Activated T-cell treated with anti-CD3 and anti-CD28 coated beads for 1 hour (primary cell): ENCODE measurements around the gene RPS3.
A peak's percentile ranks its signal among the peaks of the same experiment; 100 is the strongest.

Experiments used
- DNase-seq: peaks from one replicate; pipeline ENCODE4 v3.0.0-alpha.2; 2020; ENCODE audit warnings: low read depth

The RPS3 gene

GRCh38 chr11:75435571-75435925 lies 36.2 kb downstream of the RPS3 start:
- no peak for DNase-seq

DNA sequence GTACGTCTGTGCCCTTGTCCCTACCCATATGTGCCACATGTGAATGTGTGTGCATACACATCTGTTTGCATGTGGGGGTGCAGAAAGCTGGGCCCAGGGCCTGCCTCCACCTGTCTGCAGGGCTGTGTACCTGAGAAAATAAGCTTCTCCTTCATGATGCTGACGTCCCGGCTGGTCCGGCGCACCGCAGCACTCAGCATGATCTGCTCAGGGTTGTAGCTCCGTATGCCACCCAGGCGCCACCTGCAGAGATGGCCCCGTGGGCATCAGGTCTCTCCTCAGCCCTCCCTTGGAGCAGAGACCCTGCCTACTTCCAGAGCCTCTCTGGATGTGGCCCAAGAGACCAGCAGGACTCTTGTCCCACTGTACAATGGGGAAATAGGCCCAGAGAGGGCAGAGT lies 37.5 kb downstream of the RPS3 start:
- no peak for DNase-seq

- no peak for DNase-seq
These were observed 38.8 kb downstream of the RPS3 start for GRCh38 chr11:75437966-75438659.

DNA sequence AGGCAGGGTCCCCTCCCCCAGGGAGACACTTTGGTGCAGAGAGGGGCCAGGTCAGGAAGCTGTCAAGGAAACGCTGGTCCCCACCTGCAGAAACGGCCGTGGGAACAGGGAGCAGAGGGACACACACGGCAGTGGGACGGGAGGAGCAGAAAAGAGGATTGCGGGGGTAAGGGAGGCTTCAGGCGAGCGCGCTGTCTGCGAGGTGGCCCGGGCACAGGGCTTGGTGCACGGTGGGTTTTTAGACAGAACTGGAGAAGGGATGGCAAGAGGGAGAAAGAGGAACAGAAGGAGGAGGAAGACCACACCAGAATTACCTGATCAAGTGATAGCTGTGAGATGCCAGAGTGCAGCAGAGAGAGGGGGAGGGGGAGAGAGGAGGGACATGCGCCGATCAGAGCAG lies 39.7 kb downstream of the RPS3 start:
- DNase-seq: no peak

GRCh38 chr11:75439495-75440120 lies 40.3 kb downstream of the RPS3 start:
- DNase-seq: no peak

DNA sequence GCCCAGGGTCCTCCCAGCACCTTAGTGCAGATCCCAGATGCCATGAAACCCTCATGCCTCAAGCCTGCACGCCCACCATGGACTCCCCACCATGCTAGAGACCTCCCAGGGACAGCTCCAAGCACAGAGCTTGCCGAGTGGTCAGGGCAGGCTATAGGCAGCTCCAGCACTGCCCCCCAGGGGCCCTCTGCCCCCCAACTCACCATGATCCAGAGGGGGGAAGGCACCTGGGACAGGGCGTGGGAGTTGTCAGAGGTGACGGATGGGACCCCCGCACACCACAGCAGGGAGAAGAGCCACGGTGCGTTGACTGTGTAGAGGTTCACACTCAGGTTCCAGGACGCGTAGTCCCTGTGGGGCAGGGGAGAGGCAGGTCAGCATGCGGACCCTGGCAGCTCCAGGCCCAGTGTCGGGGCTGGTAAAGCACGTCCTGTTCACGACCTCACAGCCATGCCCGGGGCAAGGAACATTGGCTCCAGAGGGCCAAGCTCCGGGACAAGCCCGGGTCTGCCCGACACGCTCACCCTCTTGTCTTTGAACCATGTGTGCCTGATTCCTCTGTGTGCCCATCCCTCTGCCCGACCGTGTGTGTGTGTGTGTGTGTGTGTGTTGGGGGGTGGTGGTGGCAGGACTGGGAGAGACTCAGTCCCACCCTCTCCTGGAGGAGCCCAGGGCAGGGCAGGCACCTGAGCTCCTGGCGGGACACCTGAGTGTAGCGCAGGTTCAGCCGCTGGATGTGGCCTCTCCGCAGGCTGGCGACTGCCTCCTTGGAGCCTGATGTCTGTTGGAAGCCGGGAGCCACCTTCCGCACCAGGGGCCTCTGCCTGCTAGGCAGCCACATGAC lies 41.9 kb downstream of the RPS3 start:
- DNase-seq: no peak

DNA sequence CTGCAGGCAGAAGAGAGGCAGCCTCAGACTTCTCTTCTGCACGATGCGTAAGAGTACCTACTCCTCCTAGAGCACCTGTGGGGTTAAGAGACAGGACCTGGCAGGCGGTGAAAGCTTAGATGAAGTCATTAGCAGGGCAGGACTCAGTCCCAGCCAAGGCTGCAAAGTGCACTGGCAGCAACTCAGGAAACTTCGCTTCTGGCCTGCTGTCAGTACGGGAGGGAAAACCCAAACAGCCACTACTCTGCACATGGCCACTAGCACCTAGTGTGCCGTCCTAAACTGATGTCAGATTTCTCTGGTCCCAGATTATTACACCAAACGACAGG lies 42.5 kb downstream of the RPS3 start:
- no peak for DNase-seq

DNA sequence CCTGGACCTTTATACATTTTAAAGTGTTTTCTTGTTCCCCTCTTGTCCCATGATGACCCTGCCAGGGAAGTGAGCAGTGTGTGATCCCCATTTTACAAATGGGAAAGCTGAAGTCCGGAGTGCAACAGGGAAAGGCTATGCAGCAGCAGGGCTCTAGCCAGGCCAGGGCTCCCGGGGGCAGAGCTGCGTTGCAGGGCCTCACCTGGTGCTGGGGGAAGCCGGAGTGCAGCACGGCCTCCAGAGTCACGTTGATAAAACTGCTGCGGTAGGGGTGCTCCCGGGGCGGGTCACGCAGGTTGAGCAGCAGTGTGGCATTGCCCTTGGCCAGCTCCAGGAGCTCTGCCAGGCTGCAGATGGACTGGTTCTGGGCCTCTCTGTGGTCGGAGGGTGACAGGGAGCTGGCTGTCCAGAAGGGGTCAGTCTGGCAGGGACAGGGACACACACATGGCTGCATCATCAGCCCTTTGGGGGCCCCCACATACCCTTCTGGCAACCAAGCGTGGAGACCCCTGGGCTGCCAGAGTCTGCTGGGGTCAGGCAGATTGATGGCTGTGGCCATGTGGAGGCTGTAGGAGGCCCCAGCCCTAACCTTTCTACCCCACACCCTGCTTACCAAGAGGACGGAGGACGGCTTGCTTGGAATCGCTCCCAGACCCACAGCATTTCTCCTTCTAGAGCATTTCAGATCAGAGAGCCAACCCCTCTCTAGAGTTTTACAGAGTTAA lies 43.0 kb downstream of the RPS3 start:
- no peak for DNase-seq

DNA sequence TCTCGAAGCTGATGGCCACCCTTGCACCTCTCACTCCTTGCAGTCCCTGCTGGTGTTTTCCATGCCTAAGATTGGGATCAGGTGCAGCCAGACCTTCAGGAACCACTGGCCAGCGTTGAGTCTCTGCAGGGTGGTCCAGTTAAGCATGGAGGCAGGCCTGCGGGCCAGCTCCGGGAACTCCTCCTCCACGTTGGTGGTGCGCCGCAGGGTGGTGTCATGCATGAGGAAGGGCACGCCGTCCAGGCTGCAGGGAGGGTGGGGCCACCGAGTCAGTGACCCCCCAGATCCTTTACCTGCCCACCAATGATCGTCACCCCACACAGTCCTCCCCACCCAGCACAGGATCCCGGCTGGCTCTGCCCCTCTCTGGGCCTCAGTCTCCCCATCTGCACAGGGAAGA lies 43.7 kb downstream of the RPS3 start:
- DNase-seq: no peak

GRCh38 chr11:75445315-75445953 lies 46.1 kb downstream of the RPS3 start:
- peak; percentile 68 for DNase-seq

DNA sequence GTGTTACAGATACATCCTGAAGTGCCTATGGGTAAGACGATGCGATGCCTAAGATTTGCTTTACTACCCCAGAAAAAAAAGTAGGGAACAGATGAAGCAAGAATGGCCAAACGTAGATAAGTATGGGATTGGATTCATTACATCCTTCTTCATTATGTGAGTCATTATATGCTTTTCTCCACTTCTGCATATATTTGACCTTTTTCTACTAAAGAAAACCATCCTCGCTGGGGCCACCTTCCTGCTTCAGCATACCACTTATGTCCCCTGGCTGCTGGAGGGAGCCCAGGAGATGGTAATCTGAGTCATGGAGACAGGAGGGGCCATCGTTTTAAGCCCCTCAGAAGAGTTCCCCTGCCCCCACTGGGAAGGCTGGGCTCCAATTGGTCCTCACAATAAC lies 48.1 kb downstream of the RPS3 start:
- DNase-seq: no peak

- no peak for DNase-seq
These were observed 50.0 kb downstream of the RPS3 start for GRCh38 chr11:75449271-75449670.

GRCh38 chr11:75449776-75450175 lies 50.5 kb downstream of the RPS3 start:
- no peak for DNase-seq

- DNase-seq: no peak
These were observed 50.9 kb downstream of the RPS3 start for GRCh38 chr11:75450236-75450635.

DNA sequence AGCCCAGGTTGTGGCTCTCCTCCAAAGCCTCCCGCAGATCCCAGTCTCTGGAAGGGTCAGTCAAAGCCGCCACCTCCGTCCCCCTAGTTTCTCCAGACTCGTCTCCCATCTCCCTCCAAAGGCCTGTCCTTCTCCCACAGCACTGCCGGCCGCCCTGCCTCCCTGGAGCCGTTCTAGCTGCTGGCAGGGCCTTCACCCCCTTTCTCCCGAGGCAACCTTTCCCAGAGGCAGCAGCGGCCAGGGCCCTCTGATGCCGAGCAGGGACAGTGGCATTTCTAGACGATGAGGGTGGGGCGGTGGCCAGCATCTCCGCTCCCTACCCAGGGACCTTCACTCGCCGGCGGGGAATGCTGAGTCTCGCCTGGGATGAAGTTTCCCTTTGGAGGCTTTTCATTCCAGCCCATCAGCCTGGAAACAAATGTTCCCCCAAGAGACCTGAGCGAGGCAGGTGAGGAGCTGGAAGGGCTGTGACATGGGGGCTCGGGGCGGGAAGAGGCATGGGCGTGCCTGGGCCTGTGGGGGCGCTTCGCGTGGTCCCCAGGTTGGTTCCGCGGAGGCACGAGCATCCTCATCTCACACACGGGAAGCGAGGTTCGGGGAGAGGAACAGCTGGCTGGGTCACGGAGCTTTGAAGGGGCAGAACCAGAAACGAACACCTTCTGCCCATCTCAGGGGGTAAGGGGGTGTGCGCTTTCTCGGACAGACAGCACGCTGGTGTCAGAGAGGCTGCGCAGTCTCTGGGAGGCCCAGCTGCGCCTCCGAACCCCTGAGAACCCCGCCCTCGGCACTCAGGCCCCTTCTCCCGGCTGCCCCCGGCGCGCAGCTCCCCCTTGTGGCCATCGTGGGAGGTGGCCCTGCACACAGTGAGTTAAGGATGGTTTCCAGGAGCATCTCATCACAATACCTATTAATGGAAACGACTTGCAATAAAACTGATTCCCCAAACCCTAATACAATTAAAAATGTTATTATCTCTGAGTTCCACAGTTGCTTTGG lies 51.8 kb downstream of the RPS3 start:
- DNase-seq: no peak

- no peak for DNase-seq
These were observed 54.8 kb downstream of the RPS3 start for GRCh38 chr11:75453916-75454655.

GRCh38 chr11:75454987-75455386 lies 55.7 kb downstream of the RPS3 start:
- DNase-seq: no peak
